Psoas muscle (tissue), 8 donors: ENCODE results near the gene FILIP1. TPM values are rescaled to one million over a fixed set of nuclear protein-coding genes. Genes with fewer than 3 reads are reported as not detected.
A peak's percentile ranks its signal among the peaks of the same experiment; 100 is the strongest.

Experiments used
- ATAC-seq, 4 donors: fragments of 200-7000 bp; cut with Tn5 transposase; one replicate each; pipeline ENCODE4 v1.9.1; 2020; ENCODE audit warnings: moderate library complexity in 3 of 4, mild to moderate bottlenecking in 2 of 4
- DNase-seq, 2 donors: peaks; one replicate each; pipeline ENCODE4 v3.0.0-alpha.2; 2020
- H3K27ac ChIP-seq: fragments of 200-600 bp; one replicate; pipeline ENCODE4 v1.8.0; 2022
- H3K27me3 ChIP-seq, 3 donors: fragments of 200-600 bp in 1 of 3; one replicate each; pipeline versions ENCODE4 v1.6.1 to v1.8.0; 2013 to 2022; ENCODE audit warnings: low read length in 2 of 3, mild to moderate bottlenecking in 2 of 3, moderate library complexity in 1 of 3; ENCODE audit not compliant: insufficient read depth in 3 of 3
- H3K36me3 ChIP-seq, 2 donors: fragments of 200-600 bp in 1 of 2; one replicate each; pipeline versions ENCODE4 v1.6.1 to v1.8.0; 2013 to 2022; ENCODE audit warnings: low read depth in 1 of 2, mild to moderate bottlenecking in 1 of 2, moderate library complexity in 1 of 2; ENCODE audit not compliant: insufficient read depth in 1 of 2
- H3K4me1 ChIP-seq: fragments of 200-600 bp; one replicate; pipeline ENCODE4 v1.8.0; 2022
- H3K4me3 ChIP-seq: fragments of 200-600 bp; one replicate; pipeline ENCODE4 v1.8.0; 2022; ENCODE audit warnings: mild to moderate bottlenecking
- H3K9me3 ChIP-seq: fragments of 200-600 bp; one replicate; pipeline ENCODE4 v1.8.0; 2022
- CTCF ChIP-seq: fragments of 200-600 bp; IDR thresholded peaks from one replicate; pipeline ENCODE4 v1.8.0; 2022; ENCODE audit warnings: antibody characterized with exemption
- WGBS, 3 donors: extraction: QIAGEN DNeasy Blood & Tissue Kit; methylation state at CpG; one replicate each; pipeline versions ENCODE4 v1.1.6 to v1.1.7; 2013; 5-methylcytosine and 5-hydroxymethylcytosine counted together
- intact Hi-C, 2 donors: fragments of 100-400 bp; cut with DNase I; formaldehyde crosslinking; loops; one replicate each; pipeline versions ENCODE4 v1.11.0 to v1.14.2; 2022
- polyA plus RNA-seq, 3 donors: library from polyadenylated mRNA; stranded (reverse); fragments of 200-250 nt; gene quantifications; one replicate each; pipeline ENCODE4 v1.2.3, GENCODE V29; 2013
- total RNA-seq, 4 donors: library from RNA; stranded (reverse); fragmentation: NEBNext Ultra II Directional in 2 of 4; extraction: Animal tissue kit (Norgen Biotek cat#: 25700) in 2 of 4; gene quantifications; one replicate each; pipeline versions ENCODE4 v1.2.1 to v1.2.4, GENCODE V29; 2021 to 2023
- donor health status: healthy with polysubstance abuse.
- donor health status: DM: no; HTN: no; CAD: no; lungs with moderate emphysema.
- donor health status: Bipolar disorder and iron deficiency.
- donor health status: healthy.
- donor health status: DM: yes; HTN: yes; CAD: no.
- donor health status: DM: no; HTN: no; CAD: no.
- donor health status: DM: no; HTN: no; CAD: no.
- donor health status: DM: yes; HTN: yes; CAD: no.

FILIP1 gene
- total and polyA plus RNA-seq, 7 donors = 2.8 to 129 (median 71.5) TPM

GRCh38 chr6:75353644-75354043, 140.0 kb downstream of the FILIP1 start:
- no peak overlapping the region for H3K4me3 ChIP-seq
- H3K36me3 ChIP-seq = peaks cover 3 to 31% of the 10 kb centered on the region in 2 donors
- intact Hi-C loops = no loop called here
- WGBS, 3 donors = 95 to 99% (median 96%) methylated on average over 4 of the region's 4 CpGs
- no peak for TF ChIP-seq CTCF
- no peaks in the 10 kb centered on the region for H3K9me3 ChIP-seq
- no peaks in the 10 kb centered on the region for H3K27me3 ChIP-seq
- H3K4me1 ChIP-seq = peaks cover 7% of the 10 kb centered on the region
- DNase-seq = no peak
- no peak for ATAC-seq
- no peak overlapping the region for H3K27ac ChIP-seq

GRCh38 chr6:75351570-75351969, 142.0 kb downstream of the FILIP1 start:
- 76 to 88% (median 77%) methylated on average over 2 of the region's 2 CpGs for WGBS, 3 donors
- Histone ChIP-seq H3K27me3 (no peaks in the 10 kb centered on the region), H3K9me3 (no peaks in the 10 kb centered on the region), H3K27ac (no peak overlapping the region), H3K4me3 (no peak overlapping the region), H3K4me1 (peaks cover 11% of the 10 kb centered on the region), H3K36me3 (peaks cover 3 to 24% of the 10 kb centered on the region in 2 donors)
- ATAC-seq (no peak), DNase-seq (no peak)
- TF ChIP-seq CTCF = no peak
- intact Hi-C loops = no loop called here

DNA sequence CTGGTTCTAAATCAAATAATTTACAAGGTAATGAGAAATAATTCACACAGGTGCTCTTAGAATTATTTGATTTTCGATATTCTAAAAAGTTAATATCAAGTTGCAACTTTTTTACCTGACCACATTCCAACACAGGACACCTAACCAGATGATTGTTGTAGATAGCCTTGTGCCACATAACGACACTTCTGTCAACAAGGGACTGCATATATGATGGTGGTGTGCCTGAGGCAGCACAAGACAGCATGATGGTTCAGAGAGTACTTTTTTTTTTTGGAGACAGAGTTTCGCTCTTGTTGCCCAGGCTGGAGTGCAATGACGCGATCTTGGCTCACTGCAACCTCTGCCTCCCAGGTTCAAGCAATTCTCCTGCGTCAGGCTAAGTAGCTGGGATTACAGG, 142.8 kb downstream of the FILIP1 start:
- DNase-seq (no peak), ATAC-seq (no peak)
- 74 to 90% (median 74%) methylated on average over 6 of the region's 6 CpGs for WGBS, 3 donors
- Histone ChIP-seq H3K36me3 (peaks cover 3 to 24% of the 10 kb centered on the region in 2 donors), H3K9me3 (no peaks in the 10 kb centered on the region), H3K27ac (no peak overlapping the region), H3K27me3 (no peaks in the 10 kb centered on the region), H3K4me1 (peaks cover 11% of the 10 kb centered on the region), H3K4me3 (no peak overlapping the region)
- intact Hi-C loops = no loop called here
- no peak for TF ChIP-seq CTCF

DNA sequence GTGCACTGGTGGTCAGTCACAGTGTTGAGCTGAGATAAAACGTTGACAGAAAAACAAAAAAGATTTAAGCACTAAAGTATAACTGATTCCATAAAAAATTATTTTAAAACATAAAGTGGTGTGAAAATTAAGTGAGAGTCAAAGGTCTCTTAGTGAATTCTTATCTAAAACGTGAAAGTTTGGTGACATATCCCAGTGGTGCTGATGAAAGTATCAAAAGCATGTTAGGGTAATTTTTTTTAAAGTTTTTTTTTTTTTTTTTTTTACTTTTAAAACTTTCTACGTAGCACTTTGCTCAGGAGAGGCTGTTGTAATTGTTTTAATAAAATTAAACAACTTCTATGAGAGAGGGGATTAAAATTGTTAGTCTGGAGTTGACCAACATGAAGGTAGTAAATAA, 143.4 kb downstream of the FILIP1 start:
- Histone ChIP-seq H3K27me3 (no peaks in the 10 kb centered on the region), H3K4me1 (peaks cover 11% of the 10 kb centered on the region), H3K36me3 (peaks cover 0 to 24% of the 10 kb centered on the region in 2 donors), H3K4me3 (no peak overlapping the region), H3K9me3 (no peaks in the 10 kb centered on the region), H3K27ac (no peak overlapping the region)
- DNase-seq = no peak
- no peak for ATAC-seq
- WGBS, 3 donors = 38 to 50% (median 43%) methylated on average over 3 of the region's 3 CpGs
- intact Hi-C loops = no loop called here
- TF ChIP-seq CTCF = no peak

GRCh38 chr6:75349262-75349984, 144.2 kb downstream of the FILIP1 start:
- Histone ChIP-seq H3K4me1 (peaks cover 11% of the 10 kb centered on the region), H3K27ac (peak overlapping the region; percentile 7), H3K4me3 (peak overlapping the region; percentile 47), H3K36me3 (peaks cover 1 to 24% of the 10 kb centered on the region in 2 donors), H3K27me3 (no peaks in the 10 kb centered on the region), H3K9me3 (no peaks in the 10 kb centered on the region)
- peak in 1 of 2 donors; percentile 21 for DNase-seq
- ATAC-seq = peak in 3 of 4 donors; percentile 27 to 62 (median 45)
- WGBS, 3 donors = 24 to 26% (median 25%) methylated on average over 24 of the region's 24 CpGs
- TF ChIP-seq CTCF = no peak
- intact Hi-C loops = no loop called here
